Stimulated activated CD4-positive, alpha-beta T cell treated with anti-CD3 and anti-CD28 coated beads, Interleukin-4, amount 100 ng/mL, for 4 hours (primary cell): ENCODE measurements around the gene MEGF10.
"Not testable (repeated sequence)": the region's sequence is repeated elsewhere in the genome, so short reads cannot be mapped to it uniquely, and the experiment has no call there.

Source experiments
- DNase-seq, 2 experiments: peaks; one replicate each; pipeline ENCODE4 v3.0.0-alpha.2; 2020

The MEGF10 gene

GRCh38 chr5:127290019-127290945 lies at the start of gene MEGF10:
TSS of gene MEGF10 (plus strand) at chr5:127290796. CDS start at chr5:127331309, 40,513 bp downstream.
- DNase-seq, result peak in 1 of 2 experiments; percentile 4

GRCh38 chr5:127243011-127243410 lies 47.6 kb upstream of the MEGF10 start:
- no peak for DNase-seq

GRCh38 chr5:127254729-127255284 lies 35.8 kb upstream of the MEGF10 start:
- DNase-seq, result no peak

- DNase-seq, result no peak
These were observed 33.6 kb upstream of the MEGF10 start for GRCh38 chr5:127256886-127257597.

GRCh38 chr5:127260686-127261085 lies 29.9 kb upstream of the MEGF10 start:
- DNase-seq, result no peak

- not testable (repeated sequence) for DNase-seq
These were observed 25.1 kb upstream of the MEGF10 start for GRCh38 chr5:127265473-127265872.

GRCh38 chr5:127268342-127268741 lies 22.3 kb upstream of the MEGF10 start:
- not testable (repeated sequence) for DNase-seq

- not testable (repeated sequence) for DNase-seq
These were observed 19.9 kb upstream of the MEGF10 start for GRCh38 chr5:127270713-127271112.

- no peak for DNase-seq
These were observed 14.9 kb upstream of the MEGF10 start for GRCh38 chr5:127275641-127276193.

- DNase-seq, result no peak
These were observed 9.9 kb upstream of the MEGF10 start for GRCh38 chr5:127280491-127281220.

- DNase-seq, result no peak
These were observed 9.0 kb upstream of the MEGF10 start for GRCh38 chr5:127281609-127282008.

- DNase-seq, result no peak
These were observed 1.9 kb upstream of the MEGF10 start for GRCh38 chr5:127288676-127289075.

GRCh38 chr5:127290946-127291693 lies 524 bp downstream of the MEGF10 start:
- DNase-seq, result no peak

GRCh38 chr5:127292030-127292735 lies 1.6 kb downstream of the MEGF10 start:
- DNase-seq, result no peak

GRCh38 chr5:127293373-127293772 lies 2.8 kb downstream of the MEGF10 start:
- no peak for DNase-seq

- no peak for DNase-seq
These were observed 4.2 kb downstream of the MEGF10 start for GRCh38 chr5:127294829-127295228.

GRCh38 chr5:127295454-127295853 lies 4.9 kb downstream of the MEGF10 start:
- DNase-seq, result no peak

- DNase-seq, result no peak
These were observed 5.7 kb downstream of the MEGF10 start for GRCh38 chr5:127296321-127296720.

- DNase-seq, result not testable (repeated sequence)
These were observed 6.3 kb downstream of the MEGF10 start for GRCh38 chr5:127296894-127297293.

- no peak for DNase-seq
These were observed 6.9 kb downstream of the MEGF10 start for GRCh38 chr5:127297348-127298035.
